Fibroblast of pulmonary artery (primary cell): ENCODE measurements around the gene BMPER.

ENCODE experiments used
- DNase-seq: peaks from one replicate; pipeline ENCODE4 v3.0.0-alpha.2; 2010; ENCODE audit warnings: low read depth
- H3K4me3 ChIP-seq: replicated peaks from 2 replicates; pipeline ENCODE4 v1.5.1; 2011; ENCODE audit warnings: low read depth, mild to moderate bottlenecking, control low read depth, low read length, moderate library complexity
- CTCF ChIP-seq: IDR thresholded peaks from 2 replicates; pipeline ENCODE4 v1.5.1; 2011; ENCODE audit warnings: mild to moderate bottlenecking, control low read depth, low read length, inconsistent platforms; ENCODE audit errors: missing control alignments

The BMPER gene

GRCh38 chr7:33882040-33882837, 23.1 kb upstream of the BMPER start:
- no peak for TF ChIP-seq CTCF

DNA sequence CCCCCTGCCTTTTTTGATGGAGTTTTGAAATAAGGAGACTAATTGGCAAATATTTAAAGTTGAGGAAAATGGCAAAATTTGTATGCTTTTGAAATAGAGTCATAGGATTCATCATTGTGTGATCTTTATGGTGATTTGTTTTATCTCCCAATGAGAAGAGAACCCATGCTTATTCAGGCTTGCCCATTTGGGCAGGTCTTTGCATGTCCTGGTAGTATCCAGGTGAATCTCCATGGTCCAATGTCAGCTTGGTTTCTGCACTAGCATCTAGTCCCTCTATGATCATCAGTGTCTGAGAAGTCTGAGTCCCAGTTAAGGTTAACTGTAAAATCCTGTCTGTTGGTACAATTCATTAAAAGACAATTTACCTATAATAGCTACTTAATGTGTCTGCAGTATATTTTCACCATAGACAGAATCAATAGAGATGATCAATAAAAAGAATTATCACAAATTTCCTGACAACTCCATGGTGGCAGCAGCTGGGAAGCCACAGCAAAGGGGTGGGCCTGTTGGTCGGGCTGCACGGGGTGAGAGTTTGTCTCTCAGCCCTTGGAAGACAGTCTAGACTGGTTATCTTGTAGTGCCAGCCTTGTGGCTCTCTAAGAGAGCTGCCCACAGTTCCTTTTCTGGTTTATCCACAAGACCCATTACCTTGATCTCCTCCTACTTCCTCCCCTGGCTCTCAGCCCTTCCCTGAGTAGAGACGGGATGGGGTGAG, 22.2 kb upstream of the BMPER start:
- no peak overlapping the region for H3K4me3 ChIP-seq
- DNase-seq: no peak
- TF ChIP-seq CTCF: no peak

More at GRCh38 chr7:33882040-33882837, 23.1 kb upstream of the BMPER start:
- peak; percentile 84 for DNase-seq
- no peak overlapping the region for H3K4me3 ChIP-seq

- no peak for DNase-seq
- TF ChIP-seq CTCF: no peak
- H3K4me3 ChIP-seq: no peak overlapping the region
Measured at GRCh38 chr7:33883671-33883965, 21.7 kb upstream of the BMPER start.

GRCh38 chr7:33885290-33886148, 19.8 kb upstream of the BMPER start:
- no peak overlapping the region for H3K4me3 ChIP-seq
- no peak for TF ChIP-seq CTCF
- DNase-seq: no peak

DNA sequence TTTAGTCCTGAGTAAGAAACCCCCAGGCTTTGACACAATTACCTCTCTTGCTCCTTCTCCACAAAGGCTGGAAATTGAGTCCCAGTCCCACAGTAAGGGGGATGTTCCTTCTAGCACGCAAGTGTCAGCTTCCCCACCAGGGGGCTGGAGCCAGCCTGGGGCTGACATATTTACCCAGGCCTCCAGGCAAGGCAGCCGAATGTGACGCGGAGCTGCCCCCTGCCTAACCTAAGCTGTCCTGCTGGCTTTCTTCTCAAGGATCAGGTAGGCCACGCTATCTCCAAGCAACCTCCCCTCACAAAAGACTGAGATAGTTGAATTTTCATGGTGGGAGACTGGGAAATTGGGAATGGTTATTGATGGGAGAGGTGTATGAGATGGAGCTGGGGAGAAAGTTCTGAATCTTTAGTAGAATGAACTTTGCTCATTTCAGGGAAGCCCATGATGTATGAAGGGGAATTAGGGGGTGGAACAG, 19.2 kb upstream of the BMPER start:
- H3K4me3 ChIP-seq: no peak overlapping the region
- DNase-seq: no peak
- peak; percentile 16 for TF ChIP-seq CTCF

GRCh38 chr7:33887266-33887975, 17.9 kb upstream of the BMPER start:
- TF ChIP-seq CTCF: no peak
- no peak overlapping the region for H3K4me3 ChIP-seq

More at GRCh38 chr7:33887266-33887975, 17.9 kb upstream of the BMPER start:
- DNase-seq: no peak
